ENCODE measurements around the gene IER3. TPM values are rescaled to one million over a fixed set of nuclear protein-coding genes. Genes with fewer than 3 reads are reported as not detected.
"Not testable (repeated sequence)": the region's sequence is repeated elsewhere in the genome, so short reads cannot be mapped to it uniquely, and the experiment has no call there.

Gene IER3
- polyA plus RNA-seq, 2 of the 4 experiments (the other 2 are of a cell fraction), result 104 to 202 TPM

DNA sequence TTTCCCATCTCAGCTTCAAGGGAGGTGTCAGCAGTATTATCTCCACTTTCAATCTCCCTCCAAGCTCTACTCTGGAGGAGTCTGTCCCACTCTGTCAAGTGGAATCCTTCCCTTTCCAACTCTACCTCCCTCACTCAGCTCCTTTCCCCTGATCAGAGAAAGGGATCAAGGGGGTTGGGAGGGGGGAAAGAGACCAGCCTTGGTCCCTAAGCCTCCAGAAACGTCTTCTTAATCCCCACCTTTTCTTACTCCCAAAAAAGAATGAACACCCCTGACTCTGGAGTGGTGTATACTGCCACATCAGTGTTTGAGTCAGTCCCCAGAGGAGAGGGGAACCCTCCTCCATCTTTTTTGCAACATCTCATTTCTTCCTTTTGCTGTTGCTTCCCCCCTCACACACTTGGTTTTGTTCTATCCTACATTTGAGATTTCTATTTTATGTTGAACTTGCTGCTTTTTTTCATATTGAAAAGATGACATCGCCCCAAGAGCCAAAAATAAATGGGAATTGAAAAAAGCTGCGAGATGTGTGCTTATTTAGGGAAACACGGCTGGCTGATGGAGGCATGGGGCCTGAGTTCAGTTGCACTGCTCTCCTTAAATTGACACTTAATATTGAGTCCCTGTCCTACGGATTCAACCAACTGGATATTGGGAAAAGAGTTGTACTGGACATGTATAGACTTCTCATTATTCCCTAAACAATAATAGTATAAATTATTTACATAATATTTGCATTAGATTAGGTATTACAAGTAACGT, 19.3 kb downstream of the IER3 start (continued):
- TF ChIP-seq NR3C1 (IDR thresholded peaks at IDR 0.05), result no peak

DNA sequence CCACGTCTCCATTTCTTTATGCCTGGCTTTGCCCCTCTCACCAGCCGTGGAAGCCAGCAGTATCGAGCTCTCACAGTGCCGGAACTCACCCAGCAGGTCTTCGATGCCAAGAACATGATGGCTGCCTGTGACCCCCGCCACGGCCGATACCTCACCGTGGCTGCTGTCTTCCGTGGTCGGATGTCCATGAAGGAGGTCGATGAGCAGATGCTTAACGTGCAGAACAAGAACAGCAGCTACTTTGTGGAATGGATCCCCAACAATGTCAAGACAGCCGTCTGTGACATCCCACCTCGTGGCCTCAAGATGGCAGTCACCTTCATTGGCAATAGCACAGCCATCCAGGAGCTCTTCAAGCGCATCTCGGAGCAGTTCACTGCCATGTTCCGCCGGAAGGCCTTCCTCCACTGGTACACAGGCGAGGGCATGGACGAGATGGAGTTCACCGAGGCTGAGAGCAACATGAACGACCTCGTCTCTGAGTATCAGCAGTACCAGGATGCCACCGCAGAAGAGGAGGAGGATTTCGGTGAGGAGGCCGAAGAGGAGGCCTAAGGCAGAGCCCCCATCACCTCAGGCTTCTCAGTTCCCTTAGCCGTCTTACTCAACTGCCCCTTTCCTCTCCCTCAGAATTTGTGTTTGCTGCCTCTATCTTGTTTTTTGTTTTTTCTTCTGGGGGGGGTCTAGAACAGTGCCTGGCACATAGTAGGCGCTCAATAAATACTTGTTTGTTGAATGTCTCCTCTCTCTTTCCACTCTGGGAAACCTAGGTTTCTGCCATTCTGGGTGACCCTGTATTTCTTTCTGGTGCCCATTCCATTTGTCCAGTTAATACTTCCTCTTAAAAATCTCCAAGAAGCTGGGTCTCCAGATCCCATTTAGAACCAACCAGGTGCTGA, 20.3 kb downstream of the IER3 start:
- not testable (repeated sequence) for DNase-seq (ENCODE audit: low read depth in 1 of 2, low spot score in 1 of 2); ATAC-seq; FAIRE-seq; H3K9me3 ChIP-seq; H3K4me3 ChIP-seq
- CTCF ChIA-PET, result interaction anchor here (0.6 to 18.8 kb wide), 20 partner anchors 8 to 355 kb away, joined by 3 to 539 read pairs (median 5); partner anchors contain the start of genes DDR1, DHX16 and NRM
- 80% methylated on average over 17 of the region's 29 CpGs for WGBS (ENCODE audit: missing lambda C conversion rate)
- peak overlapping the region; percentile 96 for H3K4me2 ChIP-seq
- H3K4me1 ChIP-seq, result peaks cover 54% of the 10 kb centered on the region
- POLR2A ChIA-PET, result interaction anchor here (0.6 to 2.0 kb wide), 2 partner anchors 37 to 45 kb away, joined by 3 to 11 read pairs; no protein-coding TSS in a partner anchor
- H3K27ac ChIP-seq, result peak overlapping the region in 1 of 2 experiments; percentile 10; a peak in 1 of 6 replicates

- not testable (repeated sequence) for ATAC-seq; DNase-seq (ENCODE audit: low read depth in 1 of 2, low spot score in 1 of 2); H3K9me3 ChIP-seq; FAIRE-seq
- H3K27ac ChIP-seq, result peak overlapping the region in 1 of 2 experiments; percentile 100; a peak in 3 of 6 replicates
- 73% methylated on average over 13 of the region's 16 CpGs for WGBS (ENCODE audit: missing lambda C conversion rate)
- ChIA-PET POLR2A (interaction anchor here (0.6 to 3.5 kb wide), 3 partner anchors 10 to 44 kb away, joined by 3 to 12 read pairs (median 11); no protein-coding TSS in a partner anchor), CTCF (interaction anchor here (0.6 to 18.8 kb wide), 37 partner anchors 9 to 409 kb away, joined by 3 to 539 read pairs (median 5); partner anchors contain the start of genes DDR1, DHX16, IER3 and NRM)
- peak overlapping the region; percentile 98 for H3K4me3 ChIP-seq
- peaks cover 58% of the 10 kb centered on the region for H3K4me1 ChIP-seq
- 0 out of 5 replicates have a peak, but pooled peaks of 1 of the 2 experiments have one; percentile 32 for TF ChIP-seq JUN (IDR thresholded peaks at IDR 0.05)
- peak overlapping the region; percentile 96 for H3K4me2 ChIP-seq
These were observed 21.0 kb downstream of the IER3 start for GRCh38 chr6:30723159-30723842.

- POLR2A ChIA-PET, result interaction anchor here (0.6 to 3.5 kb wide), 5 partner anchors 10 to 59 kb away, joined by 3 to 12 read pairs (median 5); partner anchors contain the start of gene IER3
- DNase-seq (ENCODE audit: low read depth in 1 of 2, low spot score in 1 of 2), result peak; percentile 56 to 73
- no peak for ATAC-seq
- Histone ChIP-seq H3K4me2 (peak overlapping the region; percentile 96), H3K9me3 (no peaks in the 10 kb centered on the region), H3K4me1 (peaks cover 58% of the 10 kb centered on the region), H3K27ac (peak overlapping the region; percentile 99 to 100), H3K4me3 (peak overlapping the region; percentile 98)
- TF ChIP-seq HEYL (CRISPR knock-in tag; IDR thresholded peaks at IDR 0.05) (no peak), RAD21 (conservative IDR thresholded peaks at IDR 0.05 in 1 of 2, IDR thresholded peaks at IDR 0.05 in 1 of 2) (peak; percentile 64 to 73), SMC3 (IDR thresholded peaks at IDR 0.05) (peak; percentile 73), FOSB (CRISPR knock-in tag; IDR thresholded peaks at IDR 0.05) (no peak)
- TF ChIP-seq, protein P1, sequence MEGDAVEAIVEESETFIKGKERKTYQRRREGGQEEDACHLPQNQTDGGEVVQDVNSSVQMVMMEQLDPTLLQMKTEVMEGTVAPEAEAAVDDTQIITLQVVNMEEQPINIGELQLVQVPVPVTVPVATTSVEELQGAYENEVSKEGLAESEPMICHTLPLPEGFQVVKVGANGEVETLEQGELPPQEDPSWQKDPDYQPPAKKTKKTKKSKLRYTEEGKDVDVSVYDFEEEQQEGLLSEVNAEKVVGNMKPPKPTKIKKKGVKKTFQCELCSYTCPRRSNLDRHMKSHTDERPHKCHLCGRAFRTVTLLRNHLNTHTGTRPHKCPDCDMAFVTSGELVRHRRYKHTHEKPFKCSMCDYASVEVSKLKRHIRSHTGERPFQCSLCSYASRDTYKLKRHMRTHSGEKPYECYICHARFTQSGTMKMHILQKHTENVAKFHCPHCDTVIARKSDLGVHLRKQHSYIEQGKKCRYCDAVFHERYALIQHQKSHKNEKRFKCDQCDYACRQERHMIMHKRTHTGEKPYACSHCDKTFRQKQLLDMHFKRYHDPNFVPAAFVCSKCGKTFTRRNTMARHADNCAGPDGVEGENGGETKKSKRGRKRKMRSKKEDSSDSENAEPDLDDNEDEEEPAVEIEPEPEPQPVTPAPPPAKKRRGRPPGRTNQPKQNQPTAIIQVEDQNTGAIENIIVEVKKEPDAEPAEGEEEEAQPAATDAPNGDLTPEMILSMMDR (IDR thresholded peaks at IDR 0.05), result peak; percentile 79
- FAIRE-seq, result no peak
- CTCF ChIA-PET, result interaction anchor here (0.6 to 18.8 kb wide), 46 partner anchors 10 to 409 kb away, joined by 3 to 539 read pairs (median 4); partner anchors contain the start of genes DDR1, DHX16, IER3 and NRM
- WGBS (ENCODE audit: missing lambda C conversion rate), result 3% methylated on average over 26 of the region's 27 CpGs
These were observed 21.9 kb downstream of the IER3 start for GRCh38 chr6:30722280-30723112.

DNA sequence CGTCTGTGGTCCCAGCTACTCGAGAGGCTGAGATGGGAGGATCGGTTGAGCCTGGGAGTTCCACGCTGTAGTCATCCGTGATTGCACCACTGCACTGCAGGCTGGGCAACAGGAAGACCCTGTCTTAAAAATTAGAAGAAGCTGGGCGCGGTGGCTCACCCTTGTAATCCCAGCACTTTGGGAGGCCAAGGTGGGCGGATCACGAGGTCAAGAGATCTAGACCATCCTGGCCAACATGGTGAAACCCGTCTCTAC, 22.4 kb downstream of the IER3 start:
- not testable (repeated sequence) for ATAC-seq, H3K9me3 ChIP-seq, FAIRE-seq
- ChIA-PET CTCF (interaction anchor here (0.7 to 18.8 kb wide), 38 partner anchors 10 to 368 kb away, joined by 3 to 539 read pairs (median 4); partner anchors contain the start of genes DDR1, DHX16, IER3 and NRM), POLR2A (interaction anchor here (1.2 to 3.5 kb wide), 6 partner anchors 23 to 60 kb away, joined by 3 to 12 read pairs (median 4); partner anchors contain the start of genes DHX16 and IER3)
- H3K4me3 ChIP-seq, result peak overlapping the region; percentile 98
- DNase-seq (ENCODE audit: low read depth in 1 of 2, low spot score in 1 of 2), result peak in 1 of 2 experiments; percentile 26
- peak overlapping the region; percentile 99 to 100 for H3K27ac ChIP-seq
- WGBS (ENCODE audit: missing lambda C conversion rate), result 0% methylated on average over 9 of the region's 10 CpGs
- peak overlapping the region; percentile 96 for H3K4me2 ChIP-seq
- peaks cover 55% of the 10 kb centered on the region for H3K4me1 ChIP-seq
